Measurements from ENCODE around the gene PRXL2A.
"Not testable (repeated sequence)": the region's sequence is repeated elsewhere in the genome, so short reads cannot be mapped to it uniquely, and the experiment has no call there.

- not testable (repeated sequence) for TF ChIP-seq EP300, CTCF, POLR2A (IDR thresholded peaks at IDR 0.05)
Measured at GRCh38 chr10:80475641-80476040, 67.3 kb downstream of the PRXL2A start.
